A549 (cell line): ENCODE measurements around the gene SERPINA6. TPM values are rescaled to one million over a fixed set of nuclear protein-coding genes. Genes with fewer than 3 reads are reported as not detected.

Experiments used
- ATAC-seq, 2 experiments: fragments of 200-7000 bp in 1 of 2; fragments of >200 bp in 1 of 2; cut with Nextera tagmentation in 1 of 2; cut with Tn5 transposase in 1 of 2; 3 replicates each; pipeline versions ENCODE4 v1.8.0 to v1.9.1; 2018 to 2020; ENCODE audit warnings: mild to moderate bottlenecking in 1 of 2, moderate library complexity in 1 of 2
- CTCF ChIA-PET: fragments of 300-600 bp; sonication (Branson Sonifier 250); formaldehyde crosslinking; extraction: SDS; loops from one replicate; lab custom pipeline; 2021; ENCODE audit warnings: antibody characterized with exemption, inconsistent platforms; lab: Yijun Ruan, JAX
- POLR2A ChIA-PET: fragments of 350-600 bp; formaldehyde crosslinking; extraction: SDS; loops from one replicate; lab custom pipeline; 2021; ENCODE audit warnings: antibody characterized with exemption, inconsistent platforms; lab: Yijun Ruan, JAX
- DNase-seq, 2 experiments: peaks; one replicate each; pipeline versions ENCODE4 v3.0.0 to v3.0.0-alpha.2; 2011 to 2016; ENCODE audit warnings: low read depth in 1 of 2, low spot score in 1 of 2
- FAIRE-seq: peaks from 2 replicates; lab custom pipeline; 2011; peaks lifted over from hg19 to GRCh38; lab: Jason Lieb, UNC
- H3K27ac ChIP-seq, 2 experiments: fragments of >200 bp; sonication (Bioruptor Twin); formaldehyde crosslinking; 3 replicates each; pipeline ENCODE4 v1.5.1; 2016 to 2017
- H3K4me1 ChIP-seq: fragments of >200 bp; sonication (Bioruptor Twin); formaldehyde crosslinking; 3 replicates; pipeline ENCODE4 v1.6.1; 2016
- H3K4me2 ChIP-seq: fragments of >200 bp; sonication (Bioruptor Twin); formaldehyde crosslinking; 3 replicates; pipeline ENCODE4 v1.6.1; 2016
- H3K4me3 ChIP-seq: fragments of >200 bp; sonication (Bioruptor Twin); formaldehyde crosslinking; 3 replicates; pipeline ENCODE4 v1.5.1; 2016
- H3K9me3 ChIP-seq: fragments of >200 bp; sonication (Bioruptor Twin); formaldehyde crosslinking; 3 replicates; pipeline ENCODE4 v1.6.1; 2016
- BHLHE40 ChIP-seq: IDR thresholded peaks from 2 replicates; pipeline ENCODE4 v1.6.1; 2012; ENCODE audit warnings: low read depth, low read length, inconsistent platforms
- CEBPB ChIP-seq, 2 experiments: fragments of >200 bp in 1 of 2; sonication (Bioruptor Twin) in 1 of 2; formaldehyde crosslinking in 1 of 2; IDR thresholded peaks; 2 replicates each; pipeline ENCODE4 v1.6.1; 2012 to 2016
- CHD2 ChIP-seq: fragments of 150-350 bp; IDR thresholded peaks from 2 replicates; pipeline ENCODE4 v1.6.1; 2014; ENCODE audit warnings: low read length; ENCODE audit not compliant: partially characterized antibody
- CTCF ChIP-seq: fragments of >200 bp; sonication (Bioruptor Twin); formaldehyde crosslinking; IDR thresholded peaks from 3 replicates; pipeline ENCODE4 v1.5.1; 2016
- EHF ChIP-seq: fragments of 250-450 bp; sonication (Bioruptor Pico); IDR thresholded peaks from 2 replicates; pipeline ENCODE4 v1.5.0; 2020; ENCODE audit warnings: mild to moderate bottlenecking
- ESRRA ChIP-seq: fragments of 150-350 bp; IDR thresholded peaks from 2 replicates; pipeline ENCODE4 v1.6.1; 2014; ENCODE audit warnings: mild to moderate bottlenecking, low read length, borderline replicate concordance
- FOSL2 ChIP-seq, 2 experiments: fragments of 450-650 bp in 1 of 2; fragments of >200 bp in 1 of 2; sonication (Bioruptor Twin) in 1 of 2; formaldehyde crosslinking; IDR thresholded peaks; 2 replicates each; pipeline versions ENCODE4 v1.5.0 to v1.6.1; 2016 to 2020; ENCODE audit warnings: mild to moderate bottlenecking in 1 of 2, moderate library complexity in 1 of 2
- GATA3 ChIP-seq: IDR thresholded peaks from 2 replicates; pipeline ENCODE4 v1.6.1; 2012; ENCODE audit warnings: borderline replicate concordance
- HES2 ChIP-seq: fragments of >200 bp; sonication (Bioruptor Twin); formaldehyde crosslinking; IDR thresholded peaks from 2 replicates; pipeline ENCODE4 v1.6.1; 2016
- HOXB5 ChIP-seq: fragments of 250-450 bp; sonication (Bioruptor Pico); IDR thresholded peaks from 2 replicates; pipeline ENCODE4 v1.5.0; 2020; ENCODE audit warnings: mild to moderate bottlenecking, moderate library complexity
- JUN ChIP-seq, 2 experiments: fragments of >200 bp; sonication (Bioruptor Twin); formaldehyde crosslinking; IDR thresholded peaks; 2 replicates in 1 of 2; 3 replicates in 1 of 2; pipeline ENCODE4 v1.6.1; 2016 to 2017
- KDM1A ChIP-seq: fragments of 200-600 bp; sonication (generic); IDR thresholded peaks from 2 replicates; pipeline ENCODE4 v1.6.1; 2016; ENCODE audit warnings: low read depth, mild to moderate bottlenecking
- KDM5A ChIP-seq: fragments of 200-600 bp; sonication (generic); IDR thresholded peaks from 2 replicates; pipeline ENCODE4 v1.6.1; 2016; ENCODE audit warnings: antibody characterized with exemption, mild to moderate bottlenecking
- MAFK ChIP-seq: fragments of 450-650 bp; IDR thresholded peaks from 2 replicates; pipeline ENCODE4 v1.6.1; 2014; ENCODE audit not compliant: partially characterized antibody
- NFE2L2 ChIP-seq: fragments of 150-350 bp; conservative IDR thresholded peaks from 2 replicates; pipeline ENCODE4 v1.6.1; 2014; ENCODE audit warnings: low read length
- NPAS2 ChIP-seq: fragments of 250-450 bp; sonication (Bioruptor Pico); IDR thresholded peaks from 2 replicates; pipeline ENCODE4 v1.8.0; 2022; ENCODE audit warnings: mild to moderate bottlenecking, moderate library complexity, borderline replicate concordance
- NR3C1 ChIP-seq: fragments of >200 bp; sonication (Bioruptor Twin); formaldehyde crosslinking; IDR thresholded peaks from 3 replicates; pipeline ENCODE4 v1.6.1; 2017
- PHF8 ChIP-seq: fragments of 200-600 bp; sonication (generic); IDR thresholded peaks from 2 replicates; pipeline ENCODE4 v1.6.1; 2016; ENCODE audit warnings: low read depth, mild to moderate bottlenecking, antibody characterized with exemption, moderate library complexity, borderline replicate concordance
- POLR2AphosphoS2 ChIP-seq: conservative IDR thresholded peaks from 2 replicates; pipeline ENCODE4 v1.6.1; 2012; ENCODE audit warnings: low read length, improper control_type of control experiment, inconsistent platforms
- RAD21 ChIP-seq, 2 experiments: fragments of >200 bp in 1 of 2; sonication (Bioruptor Twin) in 1 of 2; formaldehyde crosslinking in 1 of 2; IDR thresholded peaks in 1 of 2; conservative IDR thresholded peaks in 1 of 2; 2 replicates in 1 of 2; 3 replicates in 1 of 2; pipeline ENCODE4 v1.6.1; 2012 to 2018; ENCODE audit warnings: inconsistent platforms in 1 of 2
- RARB ChIP-seq: fragments of 250-450 bp; sonication (Bioruptor Pico); IDR thresholded peaks from 2 replicates; pipeline ENCODE4 v1.8.0; 2021; ENCODE audit warnings: mild to moderate bottlenecking, moderate library complexity
- REST ChIP-seq: fragments of 200-600 bp; sonication (generic); IDR thresholded peaks from 2 replicates; pipeline ENCODE4 v1.6.1; 2016; ENCODE audit warnings: antibody characterized with exemption, mild to moderate bottlenecking, moderate library complexity
- RFX5 ChIP-seq: fragments of 450-650 bp; IDR thresholded peaks from 2 replicates; pipeline ENCODE4 v1.7.1; 2014; ENCODE audit warnings: antibody characterized with exemption, mild to moderate bottlenecking, moderate library complexity
- RNF2 ChIP-seq: fragments of 200-600 bp; sonication (generic); IDR thresholded peaks from 2 replicates; pipeline ENCODE4 v1.6.1; 2016; ENCODE audit warnings: low read depth, mild to moderate bottlenecking, antibody characterized with exemption, moderate library complexity, borderline replicate concordance
- TFCP2L1 ChIP-seq: fragments of 250-450 bp; sonication (Bioruptor Pico); IDR thresholded peaks from 2 replicates; pipeline ENCODE4 v1.5.0; 2021; ENCODE audit warnings: mild to moderate bottlenecking
- ZC3H11A ChIP-seq: fragments of 450-650 bp; IDR thresholded peaks from 2 replicates; pipeline ENCODE4 v1.6.1; 2014; ENCODE audit warnings: antibody characterized with exemption, mild to moderate bottlenecking
- ZFP36 ChIP-seq: fragments of 450-650 bp; IDR thresholded peaks from 2 replicates; pipeline ENCODE4 v1.6.1; 2014; ENCODE audit warnings: borderline replicate concordance; ENCODE audit not compliant: partially characterized antibody
- ZNF302 ChIP-seq: fragments of 250-450 bp; sonication (Bioruptor Pico); IDR thresholded peaks from 2 replicates; pipeline ENCODE4 v1.9.0; 2021; ENCODE audit warnings: inconsistent platforms, mild to moderate bottlenecking, moderate library complexity
- WGBS: methylation state at CpG from one replicate; pipeline ENCODE4 v1.1.6; 2017; ENCODE audit errors: missing lambda C conversion rate; 5-methylcytosine and 5-hydroxymethylcytosine counted together
- polyA plus RNA-seq, 4 experiments: library from polyadenylated mRNA; depleted of rRNA in 3 of 4; stranded (reverse); fragments of >200 nt; fragmentation: RNase III in 1 of 4; extraction: RNeasy Plus Mini Kit Qiagen cat#74134 plus additional on column Dnase treatment in 1 of 4; gene quantifications; 2 replicates in 3 of 4; 3 replicates in 1 of 4; pipeline ENCODE4 v1.2.3, GENCODE V29; 2011 to 2017

The SERPINA6 gene
- polyA plus RNA-seq, 2 of the 4 experiments (the other 2 are of a cell fraction): 0.43 to 1.8 TPM

- ATAC-seq (no peak), DNase-seq (no peak), FAIRE-seq (no peak)
- WGBS: 78% methylated on average over 8 of the region's 8 CpGs
- Histone ChIP-seq H3K4me2 (no peak overlapping the region; the same call in 2 of the 3 replicates), H3K27ac (0 out of 6 replicates have a peak overlapping the region, but pooled peaks of 1 of the 2 experiments have one; percentile 8), H3K4me1 (peaks cover 32% of the 10 kb centered on the region), H3K4me3 (no peak overlapping the region), H3K9me3 (no peaks in the 10 kb centered on the region)
- TF ChIP-seq NPAS2 (CRISPR knock-in tag) (no peak), POLR2AphosphoS2 (no peak), KDM1A (no peak), HES2 (no peak), ZC3H11A (no peak), RFX5 (no peak), KDM5A (no peak), ZFP36 (no peak)
- CTCF ChIA-PET: interaction anchor here (1.1 kb wide), 1 partner anchor 12 kb away, joined by 3 read pairs; no protein-coding TSS in a partner anchor
- POLR2A ChIA-PET: no interaction called here
Measured at GRCh38 chr14:94343238-94344005, 20.3 kb upstream of the SERPINA6 start.

DNA sequence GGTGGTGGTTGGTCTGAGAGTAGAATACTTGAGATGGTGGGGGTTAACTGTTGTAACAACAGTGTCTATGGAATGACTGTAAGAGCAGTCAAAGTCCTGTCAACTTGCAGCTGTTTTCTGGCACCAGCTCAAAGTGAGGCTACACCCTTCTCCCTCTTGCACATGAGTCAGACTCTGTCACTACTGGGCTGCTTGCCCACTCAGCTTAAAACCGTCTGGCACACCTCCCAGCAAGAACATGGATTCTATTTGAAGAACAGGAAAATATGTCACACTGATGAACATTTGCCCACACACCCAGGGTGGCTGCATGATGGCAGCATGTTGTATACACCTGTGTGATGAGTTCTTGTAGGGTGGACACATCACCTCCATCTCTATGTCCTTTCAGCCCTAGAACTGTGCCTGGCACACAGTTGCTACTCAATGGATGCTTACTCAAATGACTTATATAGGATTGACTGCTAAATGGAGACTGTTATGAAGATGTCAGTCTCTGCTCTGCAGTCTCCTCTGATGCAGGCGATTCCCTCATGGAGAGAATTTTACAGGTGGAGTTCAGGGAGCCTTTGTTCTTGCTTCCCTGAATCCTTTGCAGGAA lies 19.3 kb upstream of the SERPINA6 start:
- ATAC-seq (peak; percentile 82 to 87), DNase-seq (peak; percentile 80 to 90), FAIRE-seq (peak; percentile 18)
- peak overlapping the region; percentile 60 for H3K4me2 ChIP-seq
- peaks cover 32% of the 10 kb centered on the region for H3K4me1 ChIP-seq
- ChIA-PET POLR2A (interaction anchor here (1.0 kb wide), 1 partner anchor 144 kb away, joined by 3 read pairs; no protein-coding TSS in a partner anchor), CTCF (interaction anchor here (0.6 to 1.3 kb wide), 6 partner anchors 48 to 256 kb away, joined by 3 to 5 read pairs (median 3); no protein-coding TSS in a partner anchor)
- no peaks in the 10 kb centered on the region for H3K9me3 ChIP-seq
- no peak overlapping the region; a peak in 1 of 6 replicates for H3K27ac ChIP-seq
- 5% methylated on average over 2 of the region's 2 CpGs for WGBS
- H3K4me3 ChIP-seq: no peak overlapping the region
- no peak for TF ChIP-seq CTCF
- TF ChIP-seq NR3C1: no peak
- no peak for TF ChIP-seq NFE2L2
- TF ChIP-seq POLR2AphosphoS2: no peak
- no peak for TF ChIP-seq EHF (CRISPR knock-in tag)
- TF ChIP-seq TFCP2L1 (CRISPR knock-in tag): no peak
- no peak for TF ChIP-seq PHF8
- TF ChIP-seq ESRRA: no peak
- 0 out of 5 replicates have a peak, but pooled peaks of 1 of the 2 experiments have one; percentile 28 for TF ChIP-seq JUN (IDR thresholded peaks at IDR 0.05)
- peak; percentile 52; the same call in 1 of the 2 replicates for TF ChIP-seq GATA3
- no peak for TF ChIP-seq RARB (CRISPR knock-in tag)
- peak; percentile 82 for TF ChIP-seq FOSL2 (IDR thresholded peaks at IDR 0.05)
- peak; percentile 78 for TF ChIP-seq FOSL2 (CRISPR knock-in tag; IDR thresholded peaks at IDR 0.05)
- TF ChIP-seq ZNF302 (CRISPR knock-in tag): no peak
- no peak for TF ChIP-seq NPAS2 (CRISPR knock-in tag)
- TF ChIP-seq MAFK: peak; percentile 94
- TF ChIP-seq RNF2: no peak
- no peak for TF ChIP-seq HOXB5 (CRISPR knock-in tag)
- TF ChIP-seq RAD21 (conservative IDR thresholded peaks at IDR 0.05 in 1 of 2, IDR thresholded peaks at IDR 0.05 in 1 of 2): no peak
- no peak for TF ChIP-seq CEBPB (IDR thresholded peaks at IDR 0.05)
- TF ChIP-seq BHLHE40: no peak
- no peak for TF ChIP-seq CHD2
- TF ChIP-seq REST: no peak
